Aorta (tissue), 5 donors: ENCODE results near the gene EFCAB12. TPM values are rescaled to one million over a fixed set of nuclear protein-coding genes. Genes with fewer than 3 reads are reported as not detected.
"Not testable (repeated sequence)": the region's sequence is repeated elsewhere in the genome, so short reads cannot be mapped to it uniquely, and the experiment has no call there.

Experiments used
- ATAC-seq: fragments of 200-7000 bp; cut with Tn5 transposase; one replicate; pipeline ENCODE4 v1.9.1; 2022; ENCODE audit warnings: moderate library complexity; ENCODE audit not compliant: low FRiP score
- DNase-seq, 2 donors: peaks; one replicate each; pipeline ENCODE4 v3.0.0-alpha.2; 2020
- H3K27ac ChIP-seq, 2 donors: one replicate each; pipeline ENCODE4 v1.5.1; 2013; ENCODE audit warnings: low read length in 2 of 2, mild to moderate bottlenecking in 2 of 2, moderate library complexity in 2 of 2, control low read depth in 1 of 2, inconsistent platforms in 1 of 2, low read depth in 1 of 2
- H3K27me3 ChIP-seq, 2 donors: one replicate each; pipeline ENCODE4 v1.6.1; 2013; ENCODE audit warnings: control low read depth in 1 of 2, low read length in 1 of 2, mild to moderate bottlenecking in 1 of 2, moderate library complexity in 1 of 2; ENCODE audit not compliant: insufficient read depth in 2 of 2, control insufficient read depth in 1 of 2
- H3K36me3 ChIP-seq, 2 donors: one replicate each; pipeline ENCODE4 v1.6.1; 2013; ENCODE audit warnings: control low read depth in 1 of 2, low read length in 1 of 2, mild to moderate bottlenecking in 1 of 2; ENCODE audit not compliant: insufficient read depth in 2 of 2, control insufficient read depth in 1 of 2
- H3K4me1 ChIP-seq, 2 donors: one replicate each; pipeline ENCODE4 v1.6.1; 2013; ENCODE audit warnings: low read length in 2 of 2, control low read depth in 1 of 2, mild to moderate bottlenecking in 1 of 2, moderate library complexity in 1 of 2; ENCODE audit not compliant: insufficient read depth in 2 of 2, control insufficient read depth in 1 of 2
- H3K4me3 ChIP-seq, 2 donors: one replicate each; pipeline ENCODE4 v1.5.1; 2013; ENCODE audit warnings: low read length in 2 of 2, control low read depth in 1 of 2, mild to moderate bottlenecking in 1 of 2
- H3K9me3 ChIP-seq: one replicate; pipeline ENCODE4 v1.6.1; 2013; ENCODE audit warnings: mild to moderate bottlenecking, low read length; ENCODE audit not compliant: control insufficient read depth
- WGBS, 2 donors: extraction: QIAGEN DNeasy Blood & Tissue Kit; methylation state at CpG; one replicate each; pipeline ENCODE4 v1.1.7; 2013; 5-methylcytosine and 5-hydroxymethylcytosine counted together
- intact Hi-C, 2 donors: fragments of 100-400 bp; cut with DNase I; formaldehyde crosslinking; loops; one replicate each; pipeline versions ENCODE4 v1.14.2 to v1.15.0; 2022
- polyA plus RNA-seq, 2 donors: library from polyadenylated mRNA; stranded (reverse); fragments of 200-250 nt; gene quantifications; one replicate each; pipeline ENCODE4 v1.2.3, GENCODE V29; 2013
- total RNA-seq, 2 donors: library from RNA; stranded (reverse); fragmentation: NEBNext Ultra II Directional; extraction: Animal tissue kit (Norgen Biotek cat#: 25700); gene quantifications; one replicate each; pipeline ENCODE4 v1.2.1, GENCODE V29; 2021
- donor health status: healthy with polysubstance abuse.
- donor health status: Bipolar disorder and iron deficiency.
- donor health status: DM: no; HTN: no; CAD: no.
- donor health status: DM: no; HTN: no; CAD: no.
- donor health status: DM: yes; HTN: yes; CAD: no.

The EFCAB12 gene
- total and polyA plus RNA-seq, 4 donors: 0.10 to 0.36 (median 0.25) TPM; not detected in 1

DNA sequence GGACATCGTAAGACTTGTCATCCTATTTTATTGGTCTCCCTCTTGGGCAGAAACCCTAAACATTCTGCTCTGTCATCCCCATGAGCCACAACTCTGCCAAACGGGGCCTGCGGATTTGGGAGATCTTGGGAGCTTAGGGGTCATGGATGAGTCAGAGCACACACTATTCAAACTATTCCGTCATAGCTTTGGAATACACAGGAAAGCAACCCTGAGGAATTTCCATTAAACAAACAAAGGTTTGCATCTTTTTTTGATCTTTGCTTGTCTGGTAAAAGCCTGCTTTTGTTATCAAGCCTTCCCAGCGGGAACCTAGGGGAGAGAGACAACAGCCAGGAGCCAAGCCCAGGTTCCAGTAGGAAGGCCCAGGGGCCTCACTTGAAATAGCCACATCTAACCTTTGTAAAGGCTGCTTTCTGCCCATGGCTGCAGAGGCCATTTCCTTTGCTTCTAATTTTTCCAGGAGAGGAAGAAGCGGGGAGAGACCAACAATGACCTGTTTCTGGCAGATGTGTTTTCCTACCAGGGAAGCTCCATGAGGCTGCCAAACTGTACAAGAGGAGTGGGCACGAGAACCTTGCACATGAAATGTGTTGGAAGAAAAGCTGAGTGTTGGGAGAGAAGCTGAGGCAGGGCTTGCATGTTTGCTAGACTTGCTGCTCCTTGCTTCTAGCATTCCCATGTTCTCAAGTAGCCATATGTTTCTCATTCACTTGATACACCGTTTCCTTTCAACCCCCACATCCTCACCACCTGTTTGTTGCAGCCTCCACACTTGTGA lies 39.5 kb downstream of the EFCAB12 start:
- not testable (repeated sequence) for ATAC-seq, DNase-seq, H3K27me3 ChIP-seq, H3K36me3 ChIP-seq, H3K9me3 ChIP-seq, H3K27ac ChIP-seq, H3K4me1 ChIP-seq, H3K4me3 ChIP-seq
- intact Hi-C loops: loop anchor here (10.0 kb wide), 2 partner anchors 436 to 546 kb away; no protein-coding TSS in a partner anchor
- 59 to 66% methylated on average over 8 of the region's 8 CpGs for WGBS, 2 donors

DNA sequence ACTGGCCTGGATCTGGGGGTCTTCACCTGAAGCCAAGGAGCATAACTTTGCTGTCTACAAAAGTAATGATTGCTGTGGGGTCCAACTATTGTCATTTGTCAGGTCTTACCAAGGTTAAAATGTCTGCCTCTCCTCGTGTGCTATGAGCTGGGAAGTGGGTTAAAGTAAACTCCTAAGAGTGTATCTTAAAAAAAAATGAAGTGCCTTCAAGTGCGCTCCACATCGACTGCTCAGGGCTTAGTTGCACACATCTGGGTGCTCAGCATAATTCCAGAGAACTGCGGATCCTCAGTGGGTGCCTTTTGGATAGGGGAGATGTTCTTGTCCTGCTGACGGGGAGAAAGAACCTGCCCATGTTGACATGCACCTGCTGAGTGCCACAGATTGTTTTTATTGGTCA lies 40.9 kb downstream of the EFCAB12 start:
- peaks cover 3 to 6% of the 10 kb centered on the region in 2 donors for H3K36me3 ChIP-seq
- H3K27me3 ChIP-seq: no peaks in the 10 kb centered on the region
- no peaks in the 10 kb centered on the region for H3K9me3 ChIP-seq
- WGBS, 2 donors: 91 to 92% methylated on average over 5 of the region's 5 CpGs
- ATAC-seq (no peak), DNase-seq (no peak)
- no peak overlapping the region for H3K27ac ChIP-seq
- H3K4me3 ChIP-seq: no peak overlapping the region
- no peaks in the 10 kb centered on the region for H3K4me1 ChIP-seq
- intact Hi-C loops: loop anchor here (10.0 kb wide), 2 partner anchors 437 to 547 kb away; no protein-coding TSS in a partner anchor

DNA sequence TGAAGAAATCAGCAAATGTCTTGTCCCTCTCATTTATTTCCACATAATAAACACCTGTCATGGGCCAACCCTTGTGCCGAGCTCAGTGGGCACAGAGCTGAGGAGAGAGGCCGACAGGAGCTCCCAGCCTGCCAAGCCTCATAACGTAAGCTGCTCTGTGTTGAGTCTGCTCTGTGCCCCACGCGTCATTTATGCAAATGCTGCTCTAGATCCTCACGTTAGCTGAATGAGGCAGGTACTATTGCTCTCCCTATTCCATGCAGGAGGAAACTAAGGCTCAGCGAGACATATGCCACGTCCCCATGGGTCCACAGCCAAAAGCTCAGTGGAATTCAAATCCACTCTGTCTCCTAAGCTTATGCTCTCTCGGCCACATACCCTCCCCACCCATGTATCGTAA lies 41.5 kb downstream of the EFCAB12 start:
- Histone ChIP-seq H3K36me3 (peaks cover 3 to 6% of the 10 kb centered on the region in 2 donors), H3K27ac (no peak overlapping the region), H3K4me3 (no peak overlapping the region), H3K9me3 (no peaks in the 10 kb centered on the region), H3K27me3 (no peaks in the 10 kb centered on the region), H3K4me1 (no peaks in the 10 kb centered on the region)
- ATAC-seq (no peak), DNase-seq (no peak)
- 93 to 94% methylated on average over 10 of the region's 10 CpGs for WGBS, 2 donors
- intact Hi-C loops: loop anchor here (10.0 kb wide), 2 partner anchors 438 to 548 kb away; no protein-coding TSS in a partner anchor

DNA sequence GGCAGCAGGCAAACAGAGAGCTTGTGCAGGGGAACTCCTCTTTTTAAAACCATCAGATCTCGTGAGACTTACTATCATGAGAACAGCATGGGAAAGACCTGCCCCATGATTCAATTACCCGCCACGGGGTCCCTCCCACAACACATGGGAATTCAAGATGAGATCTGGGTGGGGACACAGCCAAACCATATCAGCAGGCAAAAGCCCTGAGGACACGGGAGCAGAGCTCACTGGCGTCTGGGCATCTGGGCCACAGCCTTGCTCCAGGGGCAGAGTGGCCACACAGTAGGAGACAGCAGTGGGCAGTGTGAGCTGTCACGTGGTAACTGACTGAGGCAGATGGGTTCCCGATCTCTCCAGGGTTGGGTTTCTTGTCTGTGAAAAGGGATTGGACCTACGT lies 42.9 kb downstream of the EFCAB12 start:
- 71 to 75% methylated on average over 8 of the region's 8 CpGs for WGBS, 2 donors
- not testable (repeated sequence) for ATAC-seq, DNase-seq, H3K27ac ChIP-seq, H3K4me1 ChIP-seq, H3K36me3 ChIP-seq, H3K4me3 ChIP-seq, H3K9me3 ChIP-seq, H3K27me3 ChIP-seq
- intact Hi-C loops: loop anchor here (10.0 kb wide), 2 partner anchors 439 to 549 kb away; no protein-coding TSS in a partner anchor

DNA sequence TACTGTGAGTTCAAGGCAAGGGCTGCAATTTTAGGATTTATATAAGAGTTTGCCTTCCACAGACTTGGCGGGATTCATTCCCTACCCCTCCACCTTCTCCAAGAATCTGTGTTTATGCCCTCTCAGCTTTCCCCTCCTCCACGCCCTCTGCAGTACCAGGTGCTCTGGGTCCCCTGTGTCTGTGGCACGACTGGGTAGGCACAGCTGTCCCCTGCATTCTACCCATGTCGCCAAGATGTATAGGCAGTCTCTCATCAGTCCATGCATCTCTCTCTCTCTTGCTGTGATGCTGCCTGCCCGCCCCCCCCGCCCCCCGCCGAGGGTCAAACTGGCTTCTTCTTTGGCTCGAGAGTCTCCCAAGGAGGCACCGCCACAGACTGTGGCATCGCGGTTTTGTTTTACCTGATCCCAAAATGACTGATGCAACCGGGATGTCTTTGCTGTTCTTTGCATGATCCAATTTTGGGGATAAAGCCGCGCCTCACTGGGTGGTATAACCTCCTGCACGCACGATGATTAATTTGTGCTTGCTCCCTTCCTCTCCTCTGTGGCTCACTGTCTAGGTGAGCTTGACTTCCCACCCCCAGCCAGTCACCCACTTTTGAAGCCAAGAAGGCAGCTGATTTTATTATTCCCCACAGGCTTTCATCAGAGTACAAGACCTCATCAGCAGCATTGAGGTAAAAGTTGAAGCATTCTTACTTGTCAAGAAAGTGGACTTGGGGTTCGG lies 43.7 kb downstream of the EFCAB12 start:
- intact Hi-C loops: loop anchor here (10.0 kb wide), 2 partner anchors 440 to 550 kb away; no protein-coding TSS in a partner anchor
- 65 to 67% methylated on average over 18 of the region's 18 CpGs for WGBS, 2 donors
- peaks cover 2 to 6% of the 10 kb centered on the region in 2 donors for H3K36me3 ChIP-seq
- H3K4me1 ChIP-seq: no peaks in the 10 kb centered on the region
- H3K4me3 ChIP-seq: no peak overlapping the region
- ATAC-seq (no peak), DNase-seq (peak in 1 of 2 donors; percentile 61)
- H3K9me3 ChIP-seq: no peaks in the 10 kb centered on the region
- H3K27me3 ChIP-seq: no peaks in the 10 kb centered on the region
- H3K27ac ChIP-seq: no peak overlapping the region

DNA sequence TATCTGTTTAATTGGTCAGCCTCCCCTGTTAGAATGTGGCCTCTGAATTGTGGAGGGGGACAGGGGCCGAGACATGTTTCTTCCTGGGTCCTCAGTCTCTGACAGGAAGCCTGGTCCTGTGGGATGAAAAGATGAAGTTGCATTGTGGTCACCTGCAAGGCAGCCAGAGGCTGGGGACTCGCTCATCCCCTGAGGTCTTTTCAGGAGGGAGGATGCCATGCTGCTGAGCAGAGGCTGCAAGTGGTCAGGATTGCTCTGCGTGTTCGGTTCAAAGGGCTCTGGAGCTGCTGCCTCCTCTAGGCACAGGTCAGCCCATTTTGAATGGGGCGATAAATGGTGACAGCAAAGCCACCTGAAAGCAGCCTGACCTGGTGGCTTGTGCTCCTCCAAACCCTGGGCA lies 44.3 kb downstream of the EFCAB12 start:
- H3K36me3 ChIP-seq, H3K4me1 ChIP-seq, DNase-seq, ATAC-seq, H3K4me3 ChIP-seq, H3K27ac ChIP-seq, H3K27me3 ChIP-seq, H3K9me3 ChIP-seq: not testable (repeated sequence)
- intact Hi-C loops: loop anchor here (10.0 kb wide), 2 partner anchors 441 to 551 kb away; no protein-coding TSS in a partner anchor
- 74 to 80% methylated on average over 5 of the region's 5 CpGs for WGBS, 2 donors

DNA sequence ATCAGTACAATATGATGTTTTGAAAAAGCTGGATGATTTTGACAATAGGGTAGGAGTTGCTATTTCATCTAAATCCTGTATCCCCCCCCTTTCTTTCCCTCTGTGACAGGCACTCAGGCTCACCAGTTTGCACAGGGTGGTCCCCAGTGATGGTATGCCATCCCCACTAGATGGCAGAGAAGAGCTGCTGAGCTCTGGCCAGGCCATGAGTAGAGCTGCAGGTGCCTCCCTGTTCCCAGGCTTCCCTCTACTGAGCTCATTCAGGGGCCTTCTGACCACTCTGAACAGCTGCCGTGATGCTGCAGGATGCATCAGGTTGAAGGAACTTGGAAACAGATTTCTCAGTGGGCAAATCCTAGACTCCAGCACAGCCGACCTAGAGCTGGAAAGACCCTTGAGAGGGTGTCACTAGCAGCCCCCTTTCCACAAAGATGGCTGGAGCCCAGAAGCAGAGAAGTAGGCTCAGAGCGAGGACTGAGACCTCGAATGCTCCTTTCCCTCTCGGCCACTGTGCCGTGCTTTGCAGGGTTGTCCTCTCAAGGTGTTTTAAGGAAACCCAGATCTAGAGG lies 45.1 kb downstream of the EFCAB12 start:
- no peaks in the 10 kb centered on the region for H3K9me3 ChIP-seq
- H3K4me1 ChIP-seq: no peaks in the 10 kb centered on the region
- intact Hi-C loops: loop anchor here (10.0 kb wide), 2 partner anchors 441 to 551 kb away; no protein-coding TSS in a partner anchor
- H3K27me3 ChIP-seq: no peaks in the 10 kb centered on the region
- DNase-seq: peak in 1 of 2 donors; percentile 65
- peaks cover 0 to 6% of the 10 kb centered on the region in 2 donors for H3K36me3 ChIP-seq
- ATAC-seq: peak; percentile 79
- WGBS, 2 donors: 48 to 51% methylated on average over 6 of the region's 6 CpGs
- H3K27ac ChIP-seq: no peak overlapping the region
- no peak overlapping the region for H3K4me3 ChIP-seq

DNA sequence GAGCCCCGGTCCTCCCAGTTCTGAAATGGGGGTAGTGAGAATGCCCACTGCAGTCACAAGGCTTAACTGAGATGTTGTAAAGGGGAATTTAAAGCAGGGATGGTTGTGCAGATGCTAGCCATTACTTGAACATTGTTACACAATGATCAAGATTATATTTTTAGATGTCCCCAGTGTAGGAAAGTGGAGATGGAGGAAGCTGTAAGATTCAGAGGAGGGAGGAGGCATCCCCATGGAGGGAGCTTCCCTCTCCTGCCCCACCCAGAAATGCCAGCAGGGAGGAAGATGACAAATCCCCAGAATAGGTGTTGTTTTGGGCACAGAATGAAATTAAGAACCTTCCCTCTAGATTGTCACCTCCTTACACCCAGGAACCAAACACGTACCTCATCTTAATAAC lies 46.1 kb downstream of the EFCAB12 start:
- ATAC-seq: no peak

More for the DNA sequence above, 46.1 kb downstream of the EFCAB12 start:
- Histone ChIP-seq H3K4me1 (no peaks in the 10 kb centered on the region), H3K27ac (no peak overlapping the region), H3K9me3 (no peaks in the 10 kb centered on the region), H3K36me3 (peaks cover 0 to 3% of the 10 kb centered on the region in 2 donors), H3K4me3 (no peak overlapping the region), H3K27me3 (no peaks in the 10 kb centered on the region)
- intact Hi-C loops: loop anchor here (10.0 kb wide), 2 partner anchors 442 to 552 kb away; no protein-coding TSS in a partner anchor
- DNase-seq: no peak
- WGBS, 2 donors: 82 to 93% methylated on average over 2 of the region's 2 CpGs
